Kidney glomerular epithelial cell (primary cell): ENCODE measurements around the gene STAG1.
"Not testable (repeated sequence)": the region's sequence is repeated elsewhere in the genome, so short reads cannot be mapped to it uniquely, and the experiment has no call there.

Source experiments
- DNase-seq: peaks from one replicate; lab custom pipeline; 2025; lab: John Stamatoyannopoulos, UW

STAG1 gene

GRCh38 chr3:136645915-136646314, 106.3 kb downstream of the STAG1 start:
- DNase-seq: no peak

DNA sequence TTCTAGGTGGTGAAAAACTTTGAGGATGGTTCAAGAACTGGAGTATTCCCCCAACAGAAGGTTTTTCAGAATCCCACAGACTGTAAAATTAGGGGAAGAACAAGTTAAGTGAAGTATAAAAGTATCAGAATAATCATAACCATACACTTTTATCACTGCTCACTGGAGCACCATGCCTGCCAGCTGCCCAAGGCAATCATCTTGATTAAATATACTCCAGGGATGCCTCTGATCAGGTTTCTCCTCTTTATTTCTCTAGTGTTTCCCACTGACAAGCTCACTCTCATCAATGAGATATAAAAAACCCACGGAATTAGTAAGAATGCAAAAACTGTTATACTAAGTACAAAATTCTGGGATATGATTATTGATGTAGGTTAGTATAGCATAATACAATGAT, 108.0 kb downstream of the STAG1 start:
- DNase-seq: no peak

GRCh38 chr3:136643380-136643779, 108.8 kb downstream of the STAG1 start:
- DNase-seq: not testable (repeated sequence)

GRCh38 chr3:136642711-136643110, 109.5 kb downstream of the STAG1 start:
- DNase-seq: no peak

DNA sequence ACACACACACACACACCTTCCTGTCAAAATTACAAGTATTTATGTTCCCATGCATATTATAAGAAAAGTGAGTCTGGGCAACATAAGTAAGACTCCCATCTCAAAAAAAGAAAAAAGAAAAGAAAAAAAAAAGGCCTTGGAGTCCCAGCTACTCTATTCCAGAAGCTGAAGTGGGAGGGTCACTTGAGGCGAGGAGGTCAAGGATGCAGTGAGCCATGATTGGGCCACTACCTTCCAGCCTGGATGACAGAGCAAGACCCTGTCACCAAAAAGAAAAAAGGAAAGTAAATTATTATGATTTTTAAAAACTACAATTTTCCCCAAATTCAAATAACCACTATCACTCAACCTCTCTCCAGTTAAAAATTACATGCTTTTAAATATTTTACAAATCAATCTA, 113.1 kb downstream of the STAG1 start:
- DNase-seq: no peak

- no peak for DNase-seq
Observed at GRCh38 chr3:136637176-136637575, 115.0 kb downstream of the STAG1 start.

DNA sequence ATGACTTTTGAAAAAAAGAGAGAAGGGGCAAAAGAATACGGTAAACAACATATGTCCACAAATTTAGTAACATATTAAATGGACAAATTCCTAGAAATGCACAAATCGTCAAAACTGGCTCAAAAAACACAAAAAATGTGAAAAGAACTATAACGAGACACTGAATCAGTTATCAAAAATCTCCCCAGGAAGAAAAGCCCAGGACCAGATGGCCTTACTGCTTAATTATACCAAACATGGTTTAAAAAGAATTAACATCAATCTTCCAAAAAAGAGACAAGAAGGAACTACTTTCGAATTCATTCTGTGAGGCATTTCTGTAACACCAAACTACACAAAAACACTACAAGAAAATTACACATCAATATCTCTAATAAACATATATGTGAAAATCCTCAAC, 117.4 kb downstream of the STAG1 start:
- DNase-seq: no peak

DNA sequence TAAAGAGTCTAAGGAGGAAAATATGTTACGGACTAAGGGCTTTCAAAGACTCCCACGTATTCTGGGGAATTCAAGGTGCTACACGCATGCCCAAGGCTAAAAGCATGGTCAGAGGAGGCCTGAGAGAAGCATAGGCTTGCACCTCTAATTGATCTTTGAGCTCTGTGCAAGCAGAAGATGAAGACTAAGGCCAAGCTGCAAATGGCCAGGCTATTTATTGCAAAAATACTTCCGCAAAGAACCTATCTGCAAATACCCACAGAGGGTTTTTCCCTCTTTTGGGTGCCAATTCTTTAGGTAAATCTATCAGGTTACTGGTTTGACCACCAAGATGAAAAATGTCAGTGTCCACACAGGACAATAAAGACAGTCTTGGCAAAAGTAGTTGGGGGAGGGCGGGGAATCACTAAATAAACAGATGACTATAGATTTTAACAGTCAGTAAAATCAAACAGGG, 119.5 kb downstream of the STAG1 start:
- no peak for DNase-seq

DNA sequence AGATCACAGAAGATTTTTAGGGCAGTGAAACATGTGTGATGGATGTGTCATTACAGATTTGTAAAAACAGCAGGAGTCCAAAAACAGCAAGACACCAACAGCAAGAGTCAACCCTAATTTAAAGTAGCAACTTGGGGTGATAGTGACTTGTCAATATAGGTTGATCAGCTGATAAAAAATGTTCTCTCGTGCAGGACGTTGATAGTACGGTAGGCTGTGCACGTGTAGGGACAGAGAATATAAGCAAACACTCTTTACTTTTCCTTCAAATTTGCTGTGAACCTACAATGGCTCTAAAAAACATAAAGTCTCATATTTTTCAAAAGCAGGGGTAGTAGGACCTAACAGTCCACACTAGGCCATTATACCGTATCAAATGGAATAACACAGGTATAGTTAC, 120.8 kb downstream of the STAG1 start:
- DNase-seq: no peak

DNA sequence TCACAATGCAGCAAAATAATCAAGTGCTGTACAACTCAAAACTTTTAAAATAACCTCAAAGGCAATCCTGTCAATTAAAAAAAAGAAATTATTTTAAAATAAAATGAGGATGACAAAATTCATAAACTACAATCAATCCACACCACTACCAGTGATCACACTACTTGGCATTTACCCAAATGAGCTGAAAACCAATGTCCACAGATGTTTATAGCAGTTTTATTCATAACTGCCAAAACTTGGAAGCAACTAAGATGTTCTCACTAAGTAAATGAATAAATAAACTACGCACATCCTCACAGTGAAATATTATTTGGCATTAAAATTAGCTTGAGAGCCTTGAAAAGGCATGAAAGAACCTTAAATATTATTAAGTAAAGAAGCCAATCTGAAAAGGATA, 121.3 kb downstream of the STAG1 start:
- DNase-seq: no peak

DNA sequence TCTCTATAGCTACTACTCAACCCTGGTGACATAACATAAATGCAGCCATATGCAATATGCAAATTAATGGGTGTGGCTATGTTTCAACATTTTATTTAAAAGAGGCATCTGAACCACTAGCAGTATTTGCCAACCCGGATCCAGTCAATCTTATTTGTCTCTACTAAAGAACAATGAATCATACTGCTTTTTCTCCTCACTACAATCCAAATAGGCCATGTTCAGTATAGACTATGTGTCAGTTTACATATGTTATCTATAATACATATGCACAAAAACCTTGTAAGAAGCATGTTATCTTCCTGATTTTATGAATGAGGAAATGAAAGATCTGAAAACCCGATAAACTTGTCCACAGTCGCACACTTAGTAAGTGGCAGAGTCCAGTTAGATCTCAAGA, 125.7 kb downstream of the STAG1 start:
- DNase-seq: no peak

DNA sequence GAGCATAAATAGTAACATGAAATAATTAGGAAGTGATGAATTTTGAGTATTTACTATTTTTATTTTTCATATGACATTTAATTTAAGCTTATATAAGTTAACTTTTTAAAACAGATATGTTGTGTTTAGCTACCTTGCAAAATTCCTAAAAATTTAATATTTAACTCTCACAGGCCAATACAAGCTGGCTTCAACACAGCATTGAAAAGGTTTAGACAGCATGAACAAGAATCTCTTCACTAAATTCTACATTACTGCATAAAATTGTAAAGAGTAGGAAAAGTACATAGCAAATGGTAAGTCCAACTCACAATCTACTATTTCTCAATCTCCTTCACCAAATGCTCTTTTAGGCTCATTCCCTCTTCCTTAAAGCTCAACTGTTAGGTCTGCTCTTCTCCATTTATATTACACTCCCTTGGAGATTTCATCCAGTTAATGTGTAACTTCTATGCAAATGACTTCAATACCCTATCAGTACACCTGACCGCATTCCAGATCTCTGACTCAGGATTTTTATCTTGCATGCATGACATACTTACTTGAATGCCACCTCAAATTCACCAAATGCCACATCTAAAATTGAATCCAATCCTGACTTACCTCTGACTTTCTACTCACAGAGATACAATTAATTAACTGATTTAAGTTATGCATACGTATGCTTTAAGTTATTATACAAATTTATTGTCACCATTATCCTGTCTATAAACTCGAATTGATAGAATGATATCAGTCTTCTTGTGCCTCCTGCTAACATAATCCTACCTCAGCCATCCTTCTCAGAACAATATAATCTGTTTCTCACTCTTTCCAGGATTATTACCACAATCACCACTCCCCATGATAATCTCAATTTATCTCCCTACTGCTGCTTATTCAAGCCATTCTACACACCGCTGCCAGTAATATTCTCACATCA, 127.0 kb downstream of the STAG1 start:
- DNase-seq: peak; percentile 94

DNA sequence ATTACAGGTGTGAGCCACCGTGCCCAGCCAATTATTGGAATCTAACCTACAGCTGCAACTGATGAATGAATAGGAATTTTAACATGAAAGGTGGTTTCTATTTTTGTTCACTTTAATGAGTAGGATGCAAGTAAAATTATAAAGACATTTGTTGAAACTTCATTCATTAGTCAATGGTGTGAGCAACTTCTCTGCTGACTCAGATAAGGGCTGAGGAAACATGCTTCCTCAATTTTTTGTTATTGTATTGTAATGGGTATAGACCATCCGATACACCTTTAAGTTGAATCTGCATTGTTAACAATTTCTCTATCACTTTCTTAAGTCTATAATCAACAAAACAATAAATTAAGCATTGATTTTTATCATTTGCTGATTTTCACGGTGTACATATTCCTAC, 127.8 kb downstream of the STAG1 start:
- DNase-seq: no peak

DNA sequence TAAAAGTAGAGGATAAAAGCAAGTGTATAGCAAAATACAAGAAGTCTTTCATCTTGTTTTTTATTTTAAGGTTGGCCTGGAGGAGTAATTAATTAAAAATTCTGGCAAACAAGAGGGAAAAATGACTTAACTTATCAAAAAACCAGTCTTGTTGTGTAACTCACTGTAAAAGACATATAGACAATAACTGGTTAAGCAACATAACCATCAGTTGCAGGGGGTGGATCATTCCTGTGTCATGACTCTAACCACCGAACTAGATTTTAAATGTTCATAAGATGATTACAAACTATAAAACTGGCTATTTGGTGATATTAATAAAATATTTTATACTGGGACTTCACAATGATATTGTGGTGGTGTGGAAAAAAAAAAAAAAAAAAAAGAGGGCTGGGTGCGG, 130.6 kb downstream of the STAG1 start:
- no peak for DNase-seq

DNA sequence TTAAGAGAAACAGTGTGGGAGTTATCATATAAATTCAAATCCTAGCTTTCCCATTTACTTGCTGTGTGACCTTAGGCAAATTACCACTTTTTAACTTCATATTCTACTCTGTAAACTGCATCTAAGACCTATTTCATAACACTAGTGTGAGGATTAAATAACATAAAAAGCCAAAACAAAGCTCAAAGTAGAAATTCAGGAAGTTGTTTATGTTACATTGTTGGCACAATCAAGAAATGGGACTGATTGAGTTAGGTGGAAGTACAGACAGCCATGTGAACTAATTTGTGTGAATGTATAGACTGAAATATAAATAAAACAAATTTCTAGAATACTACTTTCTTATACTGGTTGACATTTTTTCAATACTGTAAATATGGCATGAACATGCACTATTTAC, 131.7 kb downstream of the STAG1 start:
- no peak for DNase-seq

- DNase-seq: not testable (repeated sequence)
Observed at GRCh38 chr3:136617969-136618525, 134.1 kb downstream of the STAG1 start.

DNA sequence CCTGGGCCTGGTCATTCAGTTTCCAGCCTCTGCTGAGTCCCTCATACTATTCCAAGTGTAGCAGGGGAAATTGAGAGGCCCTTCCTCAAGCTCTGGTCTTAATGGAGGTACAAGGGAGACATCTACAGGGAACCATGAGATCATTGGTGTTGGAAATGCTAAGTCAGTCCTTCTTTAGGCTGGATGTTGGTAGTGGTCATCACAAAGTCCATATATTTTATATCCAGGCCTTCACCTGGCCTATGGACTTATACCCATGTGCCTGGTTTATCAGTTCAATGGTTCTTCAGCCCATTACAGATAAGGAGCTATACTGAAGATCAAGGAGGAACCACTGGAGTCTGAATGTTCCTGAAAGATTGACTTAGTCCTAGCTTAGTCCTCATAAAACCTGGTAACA, 135.0 kb downstream of the STAG1 start:
- DNase-seq: no peak

DNA sequence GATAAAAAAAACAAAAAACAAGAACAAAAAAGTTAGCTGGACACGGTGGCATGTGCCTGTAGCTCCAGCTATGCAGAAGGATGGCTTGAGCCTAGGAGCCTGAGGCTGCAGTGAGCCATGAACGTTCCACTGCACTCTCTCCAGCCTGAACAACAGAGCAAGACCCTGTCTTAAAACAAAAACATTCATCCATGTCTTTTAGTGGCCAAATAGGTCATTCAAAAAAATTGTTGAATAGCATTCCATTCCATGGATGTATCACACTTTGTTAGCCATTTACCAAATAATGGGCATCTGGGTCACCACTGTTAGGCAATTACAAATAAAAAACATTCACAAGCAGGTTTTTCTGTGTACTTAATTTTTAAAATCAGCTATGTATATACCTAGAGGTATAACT, 139.7 kb downstream of the STAG1 start:
- no peak for DNase-seq

- no peak for DNase-seq
Observed at GRCh38 chr3:136606990-136607389, 145.2 kb downstream of the STAG1 start.

GRCh38 chr3:136606216-136606615, 146.0 kb downstream of the STAG1 start:
- not testable (repeated sequence) for DNase-seq

GRCh38 chr3:136604961-136605360, 147.2 kb downstream of the STAG1 start:
- no peak for DNase-seq

DNA sequence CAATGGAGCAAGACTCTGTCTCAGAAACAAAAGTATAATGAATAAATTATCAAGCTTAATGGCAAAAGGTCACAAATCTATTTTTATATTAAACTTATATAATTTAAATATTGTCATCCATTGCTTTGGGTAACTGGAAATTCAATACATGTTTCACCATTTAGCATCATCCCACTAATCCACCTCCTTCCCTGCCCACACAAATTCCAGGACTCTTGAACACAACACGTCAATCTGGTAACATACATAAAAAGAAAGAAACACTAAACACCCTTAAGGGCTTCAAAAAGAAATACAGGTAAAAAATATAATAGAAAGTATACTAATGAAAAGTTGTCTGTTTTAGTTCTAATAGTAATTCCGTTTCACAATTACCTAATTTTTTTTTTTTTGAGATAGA, 149.4 kb downstream of the STAG1 start:
- DNase-seq: no peak

GRCh38 chr3:136595913-136596697, 156.1 kb downstream of the STAG1 start:
- no peak for DNase-seq
